PC-3 (cell line): ENCODE measurements around the gene STX8. TPM values are rescaled to one million over a fixed set of nuclear protein-coding genes. Genes with fewer than 3 reads are reported as not detected.

Experiments
- ATAC-seq: fragments of 200-7000 bp; cut with Tn5 transposase; 2 replicates; pipeline ENCODE4 v1.9.1; 2020; ENCODE audit warnings: mild to moderate bottlenecking, moderate library complexity
- BruUV-seq: library from RNA; stranded (reverse); fragments of 400-500 nt; replicated peaks from 2 replicates; lab custom pipeline; 2021; lab: Mats Ljungman, UMichigan
- CTCF ChIA-PET: fragments of 300-600 bp; sonication (Branson Sonifier 250); formaldehyde crosslinking; loops from one replicate; lab custom pipeline; 2022; ENCODE audit warnings: antibody characterized with exemption; lab: Charles Lee
- POLR2A ChIA-PET: fragments of 300-600 bp; sonication (Branson Sonifier 250); formaldehyde crosslinking; loops from one replicate; lab custom pipeline; 2022; ENCODE audit warnings: antibody characterized with exemption; ENCODE audit not compliant: unreplicated experiment; lab: Charles Lee
- DNase-seq: peaks from one replicate; pipeline ENCODE4 v3.0.0-alpha.2; 2015
- H2AFZ ChIP-seq: fragments of 300-600 bp; sonication (generic); 2 replicates; pipeline ENCODE4 v1.6.0; 2016; ENCODE audit warnings: antibody characterized with exemption, low read length
- H3F3A ChIP-seq: fragments of 300-600 bp; sonication (generic); one replicate; pipeline ENCODE4 v1.6.0; 2017; ENCODE audit warnings: antibody characterized with exemption, low read length, control low read depth, mild to moderate bottlenecking; ENCODE audit not compliant: unreplicated experiment
- H3K27ac ChIP-seq: fragments of 300-600 bp; sonication (generic); 2 replicates; pipeline ENCODE4 v1.5.1; 2016; ENCODE audit warnings: mild to moderate bottlenecking, low read length
- H3K27me3 ChIP-seq: fragments of 300-600 bp; sonication (generic); 2 replicates; pipeline ENCODE4 v1.6.1; 2016; ENCODE audit warnings: low read length, mixed read lengths
- H3K36me3 ChIP-seq: fragments of 300-600 bp; sonication (generic); 2 replicates; pipeline ENCODE4 v1.6.1; 2016; ENCODE audit warnings: low read depth, mixed run types, low read length, mixed read lengths
- H3K4me1 ChIP-seq: fragments of 300-600 bp; sonication (generic); 2 replicates; pipeline ENCODE4 v1.5.1; 2016; ENCODE audit warnings: low read length; ENCODE audit not compliant: insufficient read depth
- H3K4me2 ChIP-seq: fragments of 300-600 bp; sonication (generic); 2 replicates; pipeline ENCODE4 v1.6.0; 2016; ENCODE audit warnings: low read length
- H3K4me3 ChIP-seq: fragments of 300-600 bp; sonication (generic); 2 replicates; pipeline ENCODE4 v1.5.1; 2016; ENCODE audit warnings: mild to moderate bottlenecking, low read length, mixed read lengths
- H3K79me2 ChIP-seq: fragments of 300-600 bp; sonication (generic); 2 replicates; pipeline ENCODE4 v1.6.1; 2017; ENCODE audit warnings: low read length, mixed read lengths
- H3K9ac ChIP-seq: fragments of 300-600 bp; sonication (generic); 2 replicates; pipeline ENCODE4 v1.6.0; 2016; ENCODE audit warnings: mild to moderate bottlenecking, low read length
- H3K9me2 ChIP-seq: fragments of 300-600 bp; sonication (generic); replicated peaks from 2 replicates; pipeline ENCODE4 v1.6.1; 2016; ENCODE audit warnings: mixed run types, low read length, mixed read lengths
- H3K9me3 ChIP-seq: fragments of 300-600 bp; sonication (generic); 2 replicates; pipeline ENCODE4 v1.6.1; 2016; ENCODE audit warnings: low read length, mixed read lengths
- H4K20me1 ChIP-seq: fragments of 300-600 bp; sonication (generic); 2 replicates; pipeline ENCODE4 v1.6.1; 2016; ENCODE audit warnings: low read length, mixed read lengths
- CTCF ChIP-seq: fragments of 300-600 bp; sonication (generic); conservative IDR thresholded peaks from 2 replicates; pipeline ENCODE4 v1.5.1; 2017; ENCODE audit warnings: antibody characterized with exemption, low read depth, mild to moderate bottlenecking, low read length
- EZH2 ChIP-seq: fragments of 300-600 bp; sonication (generic); IDR thresholded peaks from one replicate; pipeline ENCODE4 v1.6.1; 2017; ENCODE audit warnings: antibody characterized with exemption, mild to moderate bottlenecking, low read length; ENCODE audit not compliant: unreplicated experiment
- EZH2phosphoT487 ChIP-seq: fragments of 300-600 bp; sonication (generic); IDR thresholded peaks from 2 replicates; pipeline ENCODE4 v1.6.1; 2018; ENCODE audit warnings: mild to moderate bottlenecking, antibody characterized with exemption, low read length, borderline replicate concordance
- intact Hi-C: fragments of 100-400 bp; cut with micrococcal nuclease; formaldehyde crosslinking; loops from 2 replicates; pipeline ENCODE4 v1.9.0; 2023
- total RNA-seq: library from RNA; depleted of rRNA; stranded (reverse); fragments of >200 nt; gene quantifications from 2 replicates; pipeline ENCODE4 v1.2.3, GENCODE V29; 2014

The STX8 gene
- total RNA-seq, 1 experiment from 2014 or later = 57.4 TPM

DNA sequence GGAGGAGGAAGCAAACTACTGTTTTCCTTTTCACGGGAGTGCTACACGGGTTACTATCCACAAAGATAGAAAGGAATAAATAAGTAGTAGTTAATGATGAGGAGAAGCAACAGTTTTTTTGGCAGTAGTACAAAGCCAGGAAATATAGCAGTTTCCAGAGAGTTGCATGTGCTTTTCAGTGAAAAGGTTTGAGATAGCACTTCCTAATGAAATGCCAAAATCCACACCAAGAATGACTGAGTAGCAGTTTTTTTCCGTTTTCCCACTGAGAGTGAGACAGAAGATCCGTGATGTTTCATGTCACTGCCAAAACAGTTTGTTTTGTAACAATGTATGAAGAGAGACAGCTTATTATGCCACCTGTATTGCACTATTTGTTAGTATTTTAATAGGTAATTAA is 129.1 kb downstream of the STX8 start:
- ChIA-PET CTCF (no interaction called here), POLR2A (no interaction called here)
- BruUV-seq = no TSS peak
- TF ChIP-seq EZH2phosphoT487 = no peak
- no peak for TF ChIP-seq CTCF
- TF ChIP-seq EZH2 = no peak
- H3K27ac ChIP-seq = no peak overlapping the region
- intact Hi-C loops = no loop called here
- no peaks in the 10 kb centered on the region for H3K27me3 ChIP-seq
- no peaks in the 10 kb centered on the region for H3F3A ChIP-seq
- no peaks in the 10 kb centered on the region for H3K79me2 ChIP-seq
- no peak for ATAC-seq
- no peaks in the 10 kb centered on the region for H3K9me3 ChIP-seq
- H3K9me2 ChIP-seq = no peaks in the 10 kb centered on the region
- H2AFZ ChIP-seq = no peak overlapping the region
- H3K36me3 ChIP-seq = no peaks in the 10 kb centered on the region
- no peaks in the 10 kb centered on the region for H4K20me1 ChIP-seq
- no peak overlapping the region for H3K4me2 ChIP-seq
- H3K9ac ChIP-seq = no peak overlapping the region
- no peak overlapping the region for H3K4me3 ChIP-seq
- H3K4me1 ChIP-seq = no peaks in the 10 kb centered on the region
- DNase-seq = no peak

- H3K27me3 ChIP-seq = no peaks in the 10 kb centered on the region
- no peaks in the 10 kb centered on the region for H3K79me2 ChIP-seq
- ChIA-PET POLR2A (no interaction called here), CTCF (no interaction called here)
- H3K36me3 ChIP-seq = no peaks in the 10 kb centered on the region
- no peaks in the 10 kb centered on the region for H3K9me2 ChIP-seq
- no peak overlapping the region for H3K27ac ChIP-seq
- H3K9me3 ChIP-seq = no peaks in the 10 kb centered on the region
- H3K4me2 ChIP-seq = no peak overlapping the region
- ATAC-seq (no peak), DNase-seq (no peak)
- H3F3A ChIP-seq = no peaks in the 10 kb centered on the region
- no peak for TF ChIP-seq EZH2
- no peak for TF ChIP-seq CTCF
- TF ChIP-seq EZH2phosphoT487 = no peak
- H2AFZ ChIP-seq = no peak overlapping the region
- no peak overlapping the region for H3K4me3 ChIP-seq
- no peaks in the 10 kb centered on the region for H4K20me1 ChIP-seq
- no TSS peak for BruUV-seq
- H3K4me1 ChIP-seq = no peaks in the 10 kb centered on the region
- intact Hi-C loops = no loop called here
- no peak overlapping the region for H3K9ac ChIP-seq
Measured at GRCh38 chr17:9445424-9445823, 130.2 kb downstream of the STX8 start.

DNA sequence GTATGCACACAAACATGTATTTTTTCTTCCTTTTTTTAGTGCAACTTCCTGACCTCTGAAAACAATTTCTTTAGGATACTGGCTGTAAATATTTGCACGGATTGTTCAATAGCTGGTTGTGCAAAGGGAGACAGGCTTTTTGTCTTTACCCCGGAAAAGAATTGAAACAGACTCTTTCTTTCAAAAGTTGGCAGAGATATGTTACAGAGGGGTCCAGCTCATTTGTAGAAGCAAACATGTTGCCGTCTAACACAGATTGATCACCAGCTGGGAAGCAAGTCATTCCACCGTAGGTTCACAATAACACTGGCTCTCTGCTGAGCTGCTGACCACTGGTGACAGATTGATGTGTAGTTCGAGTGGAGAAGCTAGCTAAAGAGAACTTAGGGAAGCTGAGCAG is 130.9 kb downstream of the STX8 start:
- DNase-seq = no peak
- no TSS peak for BruUV-seq
- H3K4me2 ChIP-seq = no peak overlapping the region
- H3K4me3 ChIP-seq = no peak overlapping the region
- no peak overlapping the region for H3K27ac ChIP-seq
- no peak overlapping the region for H3K9ac ChIP-seq
- no peaks in the 10 kb centered on the region for H3K36me3 ChIP-seq
- no peaks in the 10 kb centered on the region for H3K27me3 ChIP-seq
- H3K4me1 ChIP-seq = no peaks in the 10 kb centered on the region
- H4K20me1 ChIP-seq = no peaks in the 10 kb centered on the region
- no peak overlapping the region for H2AFZ ChIP-seq
- no peak for ATAC-seq
- POLR2A ChIA-PET = no interaction called here
- intact Hi-C loops = no loop called here
- TF ChIP-seq EZH2phosphoT487 = no peak
- TF ChIP-seq CTCF = no peak
- no peak for TF ChIP-seq EZH2
- no peaks in the 10 kb centered on the region for H3K79me2 ChIP-seq
- H3K9me3 ChIP-seq = no peaks in the 10 kb centered on the region
- no peaks in the 10 kb centered on the region for H3F3A ChIP-seq
- CTCF ChIA-PET = no interaction called here
- H3K9me2 ChIP-seq = no peaks in the 10 kb centered on the region
